ENCODE data around the gene ZNF516.
"Not testable (repeated sequence)": the region's sequence is repeated elsewhere in the genome, so short reads cannot be mapped to it uniquely, and the experiment has no call there.

The ZNF516 gene, protein sequence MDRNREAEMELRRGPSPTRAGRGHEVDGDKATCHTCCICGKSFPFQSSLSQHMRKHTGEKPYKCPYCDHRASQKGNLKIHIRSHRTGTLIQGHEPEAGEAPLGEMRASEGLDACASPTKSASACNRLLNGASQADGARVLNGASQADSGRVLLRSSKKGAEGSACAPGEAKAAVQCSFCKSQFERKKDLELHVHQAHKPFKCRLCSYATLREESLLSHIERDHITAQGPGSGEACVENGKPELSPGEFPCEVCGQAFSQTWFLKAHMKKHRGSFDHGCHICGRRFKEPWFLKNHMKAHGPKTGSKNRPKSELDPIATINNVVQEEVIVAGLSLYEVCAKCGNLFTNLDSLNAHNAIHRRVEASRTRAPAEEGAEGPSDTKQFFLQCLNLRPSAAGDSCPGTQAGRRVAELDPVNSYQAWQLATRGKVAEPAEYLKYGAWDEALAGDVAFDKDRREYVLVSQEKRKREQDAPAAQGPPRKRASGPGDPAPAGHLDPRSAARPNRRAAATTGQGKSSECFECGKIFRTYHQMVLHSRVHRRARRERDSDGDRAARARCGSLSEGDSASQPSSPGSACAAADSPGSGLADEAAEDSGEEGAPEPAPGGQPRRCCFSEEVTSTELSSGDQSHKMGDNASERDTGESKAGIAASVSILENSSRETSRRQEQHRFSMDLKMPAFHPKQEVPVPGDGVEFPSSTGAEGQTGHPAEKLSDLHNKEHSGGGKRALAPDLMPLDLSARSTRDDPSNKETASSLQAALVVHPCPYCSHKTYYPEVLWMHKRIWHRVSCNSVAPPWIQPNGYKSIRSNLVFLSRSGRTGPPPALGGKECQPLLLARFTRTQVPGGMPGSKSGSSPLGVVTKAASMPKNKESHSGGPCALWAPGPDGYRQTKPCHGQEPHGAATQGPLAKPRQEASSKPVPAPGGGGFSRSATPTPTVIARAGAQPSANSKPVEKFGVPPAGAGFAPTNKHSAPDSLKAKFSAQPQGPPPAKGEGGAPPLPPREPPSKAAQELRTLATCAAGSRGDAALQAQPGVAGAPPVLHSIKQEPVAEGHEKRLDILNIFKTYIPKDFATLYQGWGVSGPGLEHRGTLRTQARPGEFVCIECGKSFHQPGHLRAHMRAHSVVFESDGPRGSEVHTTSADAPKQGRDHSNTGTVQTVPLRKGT

DNA sequence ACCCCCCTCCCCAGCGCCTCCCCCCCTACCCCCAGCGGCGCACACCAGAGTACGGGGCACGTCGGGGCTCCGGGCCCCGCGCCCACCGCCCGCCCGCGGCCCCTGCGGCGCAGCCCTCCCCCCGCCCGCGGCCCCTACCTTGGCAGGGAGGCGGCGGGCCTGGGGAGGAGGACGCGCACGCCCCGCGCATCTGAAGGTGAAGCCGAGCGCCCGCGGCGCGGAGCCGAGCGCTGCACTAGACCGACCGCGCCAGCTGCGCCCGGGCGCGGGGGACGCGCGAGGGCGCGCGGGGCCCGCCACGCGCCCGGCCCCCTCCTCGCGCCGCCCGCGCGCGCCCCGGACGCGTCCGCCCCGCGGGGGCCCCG, at the start of gene ZNF516:
ZNF516 (minus strand) TSS at position 237 of the 365 bp plus-strand sequence. CDS start 52,188 bp downstream, outside the sequence.
- DNase-seq (ENCODE audit: low spot score) = no peak

DNA sequence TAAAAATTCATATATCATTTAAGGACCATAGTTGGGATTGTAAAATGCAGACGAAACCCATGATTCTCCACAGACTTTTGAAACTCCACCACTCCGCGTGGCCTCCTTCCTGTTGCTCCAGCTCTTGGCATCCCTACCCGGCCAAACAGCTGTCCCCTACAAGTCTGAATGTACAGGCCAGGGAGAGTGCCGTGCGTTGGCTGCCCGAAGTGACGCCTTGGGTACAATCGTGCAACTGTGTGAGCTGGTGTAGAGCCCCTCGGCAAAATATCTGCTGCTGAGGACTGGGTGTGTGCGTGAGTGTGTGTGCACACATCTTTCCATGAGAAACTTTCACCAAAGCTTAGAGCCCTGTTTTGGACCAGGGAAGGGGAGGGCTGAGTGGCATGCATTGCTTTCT, 43.8 kb upstream of the ZNF516 start:
- no peak for DNase-seq (ENCODE audit: low spot score)

DNA sequence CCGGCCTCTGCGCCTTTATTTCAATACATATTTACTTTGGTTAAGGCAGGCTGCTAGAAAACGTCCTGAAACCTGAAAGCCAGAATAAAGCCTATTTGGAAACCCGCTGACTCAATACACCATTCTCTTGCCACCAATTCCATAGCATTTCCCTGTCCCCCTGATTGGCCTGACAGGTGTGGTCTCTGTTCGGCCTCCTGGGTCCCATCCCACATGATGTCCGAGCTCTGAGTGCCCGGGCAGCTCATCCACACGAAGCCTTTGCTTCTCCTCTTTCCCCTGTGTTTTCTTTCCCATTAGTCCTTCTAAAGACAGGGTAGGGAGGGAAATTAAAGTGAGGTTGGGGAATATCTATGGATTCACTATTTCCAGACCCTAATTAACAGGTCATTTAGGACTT, 42.6 kb upstream of the ZNF516 start:
- no peak for DNase-seq (ENCODE audit: low spot score)

DNA sequence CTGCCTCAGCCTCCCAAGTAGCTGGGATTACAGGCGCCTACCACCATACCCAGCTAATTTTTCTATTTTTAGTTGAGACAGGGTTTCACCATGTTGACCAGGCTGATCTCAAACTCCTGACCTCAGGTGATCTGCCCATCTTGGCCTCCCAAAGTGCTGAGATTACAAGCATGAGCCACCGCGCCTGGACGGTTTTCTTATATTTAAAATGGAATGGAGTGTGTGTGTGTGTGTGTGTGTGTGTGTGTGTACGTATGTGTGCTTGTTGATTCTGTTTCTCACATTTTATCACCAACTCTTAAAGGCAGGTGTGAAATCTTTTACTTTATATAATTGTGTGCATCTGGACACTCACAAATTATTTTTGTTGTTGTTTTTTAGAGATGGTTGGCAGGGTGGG, 41.6 kb upstream of the ZNF516 start:
- DNase-seq (ENCODE audit: low spot score) = not testable (repeated sequence)

DNA sequence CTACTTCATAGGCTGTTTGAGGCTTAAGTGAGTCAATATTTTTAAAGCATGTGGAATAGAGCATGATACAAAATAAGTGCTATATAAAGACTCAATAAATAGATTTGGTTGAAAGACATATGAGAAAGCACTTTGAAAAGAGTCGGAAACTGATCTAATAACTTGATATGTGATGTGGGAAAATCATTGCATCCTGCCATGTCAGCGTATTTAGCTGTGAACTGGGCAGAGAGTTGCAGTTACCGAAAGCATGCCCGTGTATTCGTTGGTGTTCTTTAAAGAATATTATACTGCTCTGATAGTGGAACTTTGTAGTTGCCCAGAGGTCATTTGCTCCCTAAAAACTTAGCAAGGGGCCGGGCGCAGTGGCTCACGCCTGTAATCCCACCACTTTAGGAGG, 37.8 kb upstream of the ZNF516 start:
- DNase-seq (ENCODE audit: low spot score) = no peak

DNA sequence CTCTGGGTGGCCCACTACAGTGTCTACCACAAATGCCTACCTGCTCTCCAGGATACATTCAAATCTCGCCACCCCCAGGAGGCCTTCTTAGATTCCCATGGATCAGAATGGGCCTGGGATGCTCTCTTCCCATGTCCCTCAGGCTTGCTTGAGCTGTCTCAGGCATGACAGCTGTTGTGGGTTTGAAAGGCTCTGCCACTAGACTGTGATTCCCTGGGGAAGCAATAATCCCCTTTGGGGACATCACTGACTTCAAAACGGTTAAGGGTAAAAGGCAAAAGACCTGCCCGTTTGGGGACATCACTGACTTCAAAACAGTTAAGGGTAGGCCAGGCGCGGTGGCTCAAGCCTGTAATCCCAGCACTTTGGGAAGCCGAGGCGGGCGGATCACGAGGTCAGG, 35.8 kb upstream of the ZNF516 start:
- DNase-seq (ENCODE audit: low spot score) = no peak

DNA sequence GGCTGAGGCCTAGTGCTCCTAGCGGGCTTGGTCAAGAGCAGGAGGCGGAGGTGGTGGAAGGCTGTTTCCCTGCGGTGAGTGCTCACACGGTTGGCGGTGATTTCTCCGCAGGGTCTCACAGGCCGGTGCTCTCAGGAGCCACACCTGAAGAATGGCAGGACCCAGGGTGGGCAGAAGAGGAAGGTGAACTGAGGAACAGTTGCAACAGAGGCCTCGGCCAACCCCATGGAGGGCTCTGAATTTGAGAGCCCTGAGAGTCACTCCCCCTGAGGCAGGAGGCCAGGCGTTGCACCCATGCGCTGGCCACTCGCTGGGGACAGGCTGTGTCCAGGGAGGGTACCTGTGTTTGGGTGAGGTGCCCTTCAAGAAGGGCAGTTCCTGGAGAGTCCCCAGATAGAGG, 35.3 kb upstream of the ZNF516 start:
- no peak for DNase-seq (ENCODE audit: low spot score)

DNA sequence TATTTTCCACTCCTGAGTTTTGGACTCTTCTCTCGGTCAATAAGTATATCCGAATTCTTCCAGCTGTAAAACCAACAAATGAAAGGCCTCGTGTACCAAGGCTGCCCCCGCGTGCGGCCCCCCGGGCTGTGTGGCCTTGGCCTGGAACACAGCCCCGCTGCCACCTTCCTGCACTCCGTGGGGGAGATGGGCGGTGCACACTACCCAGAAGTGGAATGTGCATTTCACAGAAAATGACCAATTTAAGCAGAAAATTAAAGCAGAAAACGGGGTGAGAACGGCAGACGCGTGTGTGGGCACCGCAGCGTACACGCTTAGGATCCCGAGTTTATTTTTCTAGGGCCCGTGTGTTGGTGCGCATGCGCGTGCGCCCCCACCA, 34.4 kb upstream of the ZNF516 start:
- no peak for DNase-seq (ENCODE audit: low spot score)

DNA sequence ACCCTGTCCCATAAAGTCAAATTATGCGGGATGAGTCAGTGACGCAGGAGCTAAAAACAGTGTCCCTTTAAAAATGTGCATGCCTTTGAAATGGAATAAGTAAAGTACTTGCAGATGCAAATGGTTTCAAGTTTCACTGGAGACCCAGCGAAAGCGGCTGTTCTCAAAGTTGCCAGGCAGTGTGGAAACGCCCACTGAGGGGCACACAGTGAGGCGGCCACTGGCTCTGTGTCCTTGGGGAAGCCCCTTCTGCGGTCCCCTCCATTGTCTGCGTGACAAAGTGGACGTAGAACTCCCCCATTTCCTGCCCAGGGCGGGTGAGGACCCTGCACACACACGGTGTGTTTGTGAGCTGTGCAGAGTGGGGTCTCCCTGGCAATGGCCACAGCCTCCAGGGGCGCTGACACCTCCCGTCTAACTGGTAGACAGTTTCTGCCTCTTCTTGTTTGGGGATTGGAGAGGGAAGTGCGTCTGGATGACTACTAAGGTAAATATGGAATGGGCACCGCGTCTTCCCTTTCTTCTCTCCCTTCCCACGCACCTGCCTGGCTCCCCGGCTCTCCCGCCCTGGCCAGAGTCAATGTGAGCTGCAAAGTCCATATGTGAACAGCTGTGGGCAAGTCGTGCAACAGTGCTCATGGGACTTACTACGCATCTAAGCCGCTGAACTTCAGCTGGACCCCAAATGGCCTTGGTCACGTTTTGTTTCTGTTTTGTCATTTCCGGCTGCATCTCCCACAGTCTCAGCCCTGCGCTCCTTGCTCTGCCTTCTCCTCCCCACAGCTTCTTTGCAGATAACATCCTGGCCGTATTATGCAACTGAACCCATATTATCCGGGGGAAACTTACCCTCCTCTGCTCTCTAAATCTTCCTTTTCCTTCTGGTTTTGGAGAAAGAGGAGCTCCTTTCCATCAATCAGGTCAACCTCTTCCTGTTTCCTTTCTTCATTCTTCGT, 33.7 kb upstream of the ZNF516 start:
- no peak for DNase-seq (ENCODE audit: low spot score)

DNA sequence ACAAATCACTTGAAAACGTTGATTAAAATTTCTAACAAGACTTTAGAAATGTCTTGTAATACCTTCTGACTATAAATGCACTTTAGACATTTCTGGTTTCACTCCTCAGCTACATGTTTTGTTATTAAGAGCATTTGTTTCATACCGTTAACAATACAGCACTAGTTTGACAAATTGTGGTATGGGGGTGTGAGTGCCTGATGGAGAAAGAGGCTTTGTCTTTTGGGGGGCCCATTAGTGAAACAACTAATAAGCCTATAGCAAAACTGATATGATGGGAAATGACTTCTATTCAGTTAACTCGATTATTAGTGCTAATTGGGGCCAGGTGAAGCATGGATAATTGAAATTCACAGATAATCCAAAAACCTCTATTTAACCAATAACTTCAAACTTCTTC, 30.9 kb upstream of the ZNF516 start:
- DNase-seq (ENCODE audit: low spot score) = no peak

DNA sequence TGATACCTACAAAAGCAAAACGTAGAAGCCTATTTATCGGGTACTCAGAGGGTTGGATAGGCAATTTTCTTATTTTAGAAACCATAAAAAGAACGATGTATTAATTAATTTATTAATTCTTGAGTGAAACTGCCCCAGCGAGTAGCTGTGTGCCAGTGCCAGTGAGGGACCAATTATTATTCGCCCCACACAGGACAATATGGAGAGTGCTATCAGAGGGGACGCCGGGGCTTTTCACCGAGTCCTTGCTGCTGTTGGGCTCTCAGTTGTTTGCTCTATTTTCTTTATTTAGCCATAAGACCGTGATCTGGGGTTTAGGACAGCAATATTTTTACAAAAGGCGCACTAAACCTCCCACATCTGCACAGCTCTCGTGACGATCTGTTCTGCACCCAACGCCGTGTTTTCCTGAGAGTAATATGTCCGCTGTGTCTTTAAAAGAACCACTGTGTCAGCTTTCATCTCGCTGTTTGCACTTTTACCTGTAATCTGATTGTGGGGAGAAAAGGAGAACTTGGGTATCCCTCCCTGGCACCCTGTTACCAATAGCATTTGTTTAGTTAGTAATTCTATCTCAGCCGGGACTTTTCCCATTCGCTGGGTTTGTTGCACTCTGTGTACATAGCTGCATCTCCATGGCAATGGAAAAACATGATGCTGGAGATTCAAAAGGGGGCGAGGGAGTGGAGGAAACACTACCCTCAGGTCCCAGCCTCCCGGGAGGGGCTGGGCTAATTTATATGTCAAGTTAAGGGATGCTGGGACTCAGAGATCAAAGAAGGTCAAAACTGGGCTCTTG, 30.1 kb upstream of the ZNF516 start:
- DNase-seq (ENCODE audit: low spot score) = peak; percentile 60

DNA sequence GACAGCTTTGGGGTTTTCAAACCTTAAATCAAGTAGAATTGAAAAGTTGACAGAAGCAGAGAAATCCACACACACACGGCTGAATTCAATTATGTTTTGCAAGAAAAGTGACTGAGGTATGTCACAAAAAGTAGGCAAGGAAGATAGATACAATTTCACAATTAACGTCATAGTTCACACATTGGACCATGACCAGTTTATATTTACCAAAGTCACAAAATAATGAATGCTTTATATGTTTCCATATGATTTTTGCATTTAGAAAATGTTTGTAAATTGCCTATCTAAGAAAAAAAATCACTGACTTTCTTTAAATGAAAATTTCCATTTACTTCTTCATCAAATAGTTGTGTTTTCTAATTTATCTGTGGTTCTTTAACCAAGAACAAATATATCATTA, 29.4 kb upstream of the ZNF516 start:
- no peak for DNase-seq (ENCODE audit: low spot score)

DNA sequence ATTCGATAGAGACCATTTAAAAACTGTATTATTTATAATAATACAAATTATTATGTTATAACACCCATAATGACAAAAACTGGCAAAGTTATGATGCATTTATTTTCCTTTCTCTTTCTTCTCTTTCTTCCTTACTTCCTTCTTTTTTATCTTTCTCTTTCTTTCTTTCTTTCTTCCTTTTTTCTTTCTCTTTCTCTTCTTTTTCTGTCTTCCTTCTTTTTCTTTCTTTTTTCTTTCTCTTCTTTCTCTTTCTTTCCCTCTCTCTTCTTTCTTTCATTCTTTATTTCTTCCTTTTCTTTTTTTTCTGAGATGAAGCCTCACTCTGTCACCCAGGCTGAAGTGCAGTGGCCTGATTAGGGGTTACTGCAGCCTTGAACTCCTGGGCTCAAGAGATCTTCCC, 27.5 kb upstream of the ZNF516 start:
- no peak for DNase-seq (ENCODE audit: low spot score)

DNA sequence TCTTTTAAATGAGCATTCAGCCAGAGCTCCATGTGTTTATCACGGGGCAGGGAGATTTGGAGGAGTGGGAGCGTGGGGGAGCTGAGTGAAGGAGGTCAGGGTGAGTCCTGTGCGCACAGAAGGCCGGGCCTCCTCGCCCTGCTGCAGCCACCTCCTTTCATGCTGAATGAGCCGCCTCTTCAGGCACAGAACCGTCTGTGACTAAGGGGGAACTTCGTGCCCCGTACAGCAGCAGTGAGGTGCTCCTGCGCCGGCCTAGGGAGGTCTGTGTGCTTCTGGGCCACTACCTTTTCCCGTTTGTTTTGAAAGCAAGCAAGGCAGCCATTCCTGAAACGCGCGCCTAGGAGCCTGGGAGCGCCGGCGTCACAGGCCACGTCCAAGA, 27.1 kb upstream of the ZNF516 start:
- DNase-seq (ENCODE audit: low spot score) = no peak

DNA sequence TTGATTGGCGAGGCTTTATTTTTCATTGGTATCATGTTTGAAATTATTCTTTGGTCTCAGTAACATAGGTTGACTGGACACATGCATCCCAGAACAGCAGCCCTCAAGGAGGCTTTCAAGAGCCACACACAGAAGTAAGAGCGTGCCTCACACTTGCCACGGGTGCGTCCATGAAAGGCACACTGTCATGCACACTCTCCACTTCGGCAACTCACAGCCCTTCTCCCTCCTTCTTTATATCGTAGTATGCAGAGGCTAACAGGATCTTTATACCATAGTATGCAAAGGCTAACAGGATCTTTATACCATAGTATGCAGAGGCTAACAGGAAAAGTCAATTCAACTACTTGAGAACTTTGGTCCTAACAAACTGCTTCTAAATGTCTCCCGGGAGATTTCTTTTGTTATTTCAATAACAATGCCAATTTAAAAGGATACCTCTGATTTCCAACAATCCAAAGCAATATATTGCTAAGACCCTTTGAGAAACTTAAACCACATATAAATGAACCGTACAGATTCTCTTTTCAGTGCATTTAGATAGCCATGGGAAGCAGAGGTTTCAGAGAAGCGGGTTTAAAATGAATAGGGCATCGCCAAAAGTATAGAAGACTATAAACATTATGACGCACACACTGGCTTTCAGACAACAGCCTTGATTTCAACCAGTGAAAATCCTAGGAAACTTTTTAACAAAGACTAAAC, 26.5 kb upstream of the ZNF516 start:
- DNase-seq (ENCODE audit: low spot score) = no peak

DNA sequence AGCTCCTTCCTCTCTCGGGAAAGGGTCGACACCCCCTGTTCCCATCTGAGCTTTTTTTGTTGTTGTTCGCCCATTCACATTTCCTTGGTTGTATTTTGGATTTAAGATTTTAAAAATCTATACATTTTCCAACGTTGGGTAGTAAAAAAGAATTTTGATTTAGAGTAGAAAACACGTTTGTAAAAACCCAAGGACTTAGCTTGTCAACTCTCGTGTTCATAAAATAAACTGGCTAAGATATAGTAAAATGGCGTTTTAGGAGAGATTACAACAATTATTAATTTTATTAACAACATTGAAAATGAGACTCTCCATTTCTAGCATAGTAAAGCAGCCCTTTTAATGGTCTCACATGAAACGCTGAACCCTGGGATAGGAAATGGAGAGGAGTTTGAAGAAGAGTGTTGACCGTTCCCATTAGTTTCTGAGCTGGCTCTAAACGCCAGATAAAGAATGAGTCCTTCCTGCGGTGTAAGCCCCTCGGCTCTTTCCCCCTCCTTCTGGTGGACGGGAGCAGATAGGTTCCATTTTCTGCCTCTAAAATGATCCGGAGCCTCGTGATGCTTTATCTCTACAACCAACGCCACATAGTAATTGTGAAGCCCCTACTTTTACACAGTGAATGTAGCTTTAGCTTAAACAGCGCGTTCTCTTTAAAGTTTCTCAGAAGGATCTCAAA, 24.0 kb upstream of the ZNF516 start:
- DNase-seq (ENCODE audit: low spot score) = peak; percentile 16

DNA sequence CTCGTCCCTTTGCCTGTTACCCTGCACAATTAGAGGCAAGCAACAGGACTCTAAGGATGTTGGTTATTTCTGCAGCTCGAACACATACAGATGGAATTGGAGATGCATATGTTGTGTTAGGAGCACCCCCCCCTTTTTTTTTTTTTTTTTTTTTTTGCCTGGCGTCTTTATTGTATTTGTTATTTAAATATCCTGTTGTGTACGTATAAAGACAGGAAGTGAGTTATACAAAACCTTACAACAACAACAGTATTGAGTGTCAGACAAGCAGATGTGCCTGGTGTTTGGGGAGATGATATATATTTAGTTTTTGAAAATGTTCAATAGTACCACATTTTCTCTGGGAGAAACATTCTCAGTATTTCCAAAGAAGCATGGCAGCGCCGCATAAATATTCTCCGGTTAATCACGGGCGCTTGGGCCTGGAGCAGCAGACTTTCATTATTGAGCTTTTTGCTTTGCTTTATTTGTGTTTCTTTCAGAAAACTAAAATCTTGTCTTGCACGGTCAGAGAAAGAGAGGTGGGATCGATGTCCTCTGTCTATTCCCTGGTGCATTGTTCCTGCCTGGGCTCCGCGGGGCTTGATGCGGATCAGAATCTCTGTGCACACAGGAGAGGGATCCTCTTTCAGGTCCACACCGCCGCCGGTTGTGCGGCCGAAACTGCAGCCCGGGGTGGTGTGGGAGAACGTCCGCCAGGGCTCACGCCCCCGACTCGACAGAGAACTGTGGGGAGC, 23.2 kb upstream of the ZNF516 start:
- peak; percentile 36 for DNase-seq (ENCODE audit: low spot score)

DNA sequence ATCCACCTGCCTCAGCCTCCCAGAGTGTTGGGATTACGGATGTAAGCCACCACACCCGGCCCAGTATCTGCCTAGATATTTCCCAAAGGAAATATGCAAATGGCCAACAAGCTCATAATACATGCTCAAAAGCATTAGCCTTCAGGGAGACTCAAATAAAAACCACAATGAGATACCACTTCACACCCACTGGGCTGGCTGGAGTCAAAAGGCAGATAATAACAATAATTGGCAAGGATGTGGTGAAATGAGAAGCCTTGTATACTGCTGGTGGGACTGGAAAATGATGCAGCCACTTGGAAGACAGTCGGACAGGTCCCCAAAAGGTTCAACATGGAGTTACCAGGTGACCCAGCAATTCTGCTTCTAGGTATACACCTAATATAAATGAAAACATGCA, 20.5 kb upstream of the ZNF516 start:
- DNase-seq (ENCODE audit: low spot score) = no peak

DNA sequence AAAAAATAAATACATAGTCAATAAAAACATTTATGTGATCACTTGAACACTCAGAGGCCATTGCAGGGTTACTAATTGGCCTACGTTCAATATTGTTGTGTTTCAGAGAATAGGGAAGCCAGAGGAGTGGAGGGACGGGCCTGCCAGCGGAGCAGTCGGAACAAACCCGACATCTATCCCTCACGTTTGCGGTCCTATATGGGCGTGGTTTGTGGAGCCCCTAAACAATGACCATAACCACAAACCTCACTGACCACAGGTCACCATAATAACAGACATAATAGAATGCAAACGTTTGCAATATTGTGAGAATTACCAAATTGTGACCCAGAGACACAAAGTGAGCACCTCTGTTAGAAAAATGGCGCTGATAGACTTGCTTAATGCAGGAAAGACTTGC, 19.5 kb upstream of the ZNF516 start:
- no peak for DNase-seq (ENCODE audit: low spot score)
